ENCODE results near the gene BCOR.

Gene BCOR

DNA sequence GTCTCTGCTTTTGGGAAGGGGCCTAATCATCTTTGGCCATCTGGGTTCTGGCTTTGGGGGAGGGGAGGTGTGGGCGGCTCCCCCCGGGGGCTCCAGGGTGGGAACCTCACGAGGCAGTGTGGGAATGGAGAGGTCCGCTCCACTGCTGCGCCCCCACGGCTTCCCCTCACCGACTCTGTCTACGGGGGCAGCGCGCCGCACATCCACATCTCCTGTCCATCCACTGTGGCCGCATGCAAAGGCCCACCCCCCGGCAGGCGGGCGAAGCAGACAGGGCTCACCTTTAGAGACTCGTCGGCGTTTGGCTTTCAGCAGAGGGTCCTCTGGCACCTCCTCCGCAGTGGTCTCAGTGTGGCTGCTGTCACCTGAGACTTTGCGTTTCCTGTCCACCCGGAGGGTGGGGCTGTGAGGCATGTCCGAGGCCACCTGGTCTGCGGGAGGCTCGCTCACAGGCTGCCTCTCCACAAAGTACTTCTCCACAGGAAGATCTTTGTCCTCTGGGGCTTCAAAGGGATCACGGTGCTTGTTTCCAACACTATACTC lies 33.6 kb downstream of the BCOR start:
- H3K27ac ChIP-seq: no peak overlapping the region
- no peak for TF ChIP-seq ZFX (IDR thresholded peaks at IDR 0.05)

DNA sequence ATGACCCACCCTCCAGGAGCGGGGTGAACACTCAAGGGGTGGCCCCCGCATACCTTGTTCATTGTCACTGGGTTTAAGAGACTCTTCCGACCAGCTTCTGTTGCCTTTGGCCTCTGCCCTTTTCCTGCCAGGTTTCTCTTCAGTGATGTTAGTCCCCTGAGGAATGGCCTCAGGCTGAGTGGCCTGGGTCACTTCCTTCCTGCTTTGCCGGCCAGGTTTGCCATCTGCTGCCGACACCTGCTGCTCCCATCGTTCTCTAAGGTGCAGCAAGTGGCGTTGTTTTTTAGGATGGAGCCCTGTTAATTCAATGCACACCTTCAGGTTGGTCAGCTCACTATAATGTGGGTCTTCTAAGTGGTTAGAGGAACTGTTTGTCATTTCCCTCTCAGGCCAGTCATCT lies 34.2 kb downstream of the BCOR start:
- TF ChIP-seq, protein P1, sequence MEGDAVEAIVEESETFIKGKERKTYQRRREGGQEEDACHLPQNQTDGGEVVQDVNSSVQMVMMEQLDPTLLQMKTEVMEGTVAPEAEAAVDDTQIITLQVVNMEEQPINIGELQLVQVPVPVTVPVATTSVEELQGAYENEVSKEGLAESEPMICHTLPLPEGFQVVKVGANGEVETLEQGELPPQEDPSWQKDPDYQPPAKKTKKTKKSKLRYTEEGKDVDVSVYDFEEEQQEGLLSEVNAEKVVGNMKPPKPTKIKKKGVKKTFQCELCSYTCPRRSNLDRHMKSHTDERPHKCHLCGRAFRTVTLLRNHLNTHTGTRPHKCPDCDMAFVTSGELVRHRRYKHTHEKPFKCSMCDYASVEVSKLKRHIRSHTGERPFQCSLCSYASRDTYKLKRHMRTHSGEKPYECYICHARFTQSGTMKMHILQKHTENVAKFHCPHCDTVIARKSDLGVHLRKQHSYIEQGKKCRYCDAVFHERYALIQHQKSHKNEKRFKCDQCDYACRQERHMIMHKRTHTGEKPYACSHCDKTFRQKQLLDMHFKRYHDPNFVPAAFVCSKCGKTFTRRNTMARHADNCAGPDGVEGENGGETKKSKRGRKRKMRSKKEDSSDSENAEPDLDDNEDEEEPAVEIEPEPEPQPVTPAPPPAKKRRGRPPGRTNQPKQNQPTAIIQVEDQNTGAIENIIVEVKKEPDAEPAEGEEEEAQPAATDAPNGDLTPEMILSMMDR (conservative IDR thresholded peaks at IDR 0.05): no peak
- no peak for TF ChIP-seq ZFX (IDR thresholded peaks at IDR 0.05)
- H3K27ac ChIP-seq: no peak overlapping the region

DNA sequence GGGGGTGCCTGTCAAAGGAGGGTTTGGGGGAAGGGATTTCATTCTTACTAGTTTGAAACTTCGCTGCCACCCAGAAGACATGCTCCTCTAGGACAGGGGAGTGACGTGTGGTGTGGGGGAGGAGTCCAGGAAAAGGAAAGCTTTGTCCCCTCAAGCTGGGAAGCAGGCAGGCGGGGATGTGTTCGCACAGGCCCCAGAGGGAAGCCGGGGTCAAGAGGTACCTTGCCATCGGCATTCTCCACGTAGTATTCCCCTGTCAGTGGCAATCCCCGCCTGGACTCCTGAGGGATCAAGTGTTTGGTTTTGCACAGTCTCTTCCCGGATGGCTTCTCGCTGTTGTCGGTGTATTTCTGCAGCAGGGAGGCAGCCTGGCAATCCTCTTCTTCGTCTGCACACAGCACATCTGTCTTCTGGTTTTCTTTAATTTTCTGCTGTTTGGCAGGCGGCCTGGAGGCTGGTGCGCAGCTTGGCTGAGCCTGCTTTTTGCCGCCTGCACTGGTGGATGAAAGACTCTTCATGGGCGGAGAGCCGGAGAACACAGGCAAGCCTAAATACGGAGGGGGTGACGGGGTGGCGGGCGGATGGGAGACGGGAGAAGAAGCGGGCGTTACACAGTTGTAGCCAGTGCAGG lies 35.1 kb downstream of the BCOR start:
- no peak for TF ChIP-seq ZFX (IDR thresholded peaks at IDR 0.05)
- TF ChIP-seq, protein P1 (conservative IDR thresholded peaks at IDR 0.05): no peak
- no peak overlapping the region for H3K27ac ChIP-seq

DNA sequence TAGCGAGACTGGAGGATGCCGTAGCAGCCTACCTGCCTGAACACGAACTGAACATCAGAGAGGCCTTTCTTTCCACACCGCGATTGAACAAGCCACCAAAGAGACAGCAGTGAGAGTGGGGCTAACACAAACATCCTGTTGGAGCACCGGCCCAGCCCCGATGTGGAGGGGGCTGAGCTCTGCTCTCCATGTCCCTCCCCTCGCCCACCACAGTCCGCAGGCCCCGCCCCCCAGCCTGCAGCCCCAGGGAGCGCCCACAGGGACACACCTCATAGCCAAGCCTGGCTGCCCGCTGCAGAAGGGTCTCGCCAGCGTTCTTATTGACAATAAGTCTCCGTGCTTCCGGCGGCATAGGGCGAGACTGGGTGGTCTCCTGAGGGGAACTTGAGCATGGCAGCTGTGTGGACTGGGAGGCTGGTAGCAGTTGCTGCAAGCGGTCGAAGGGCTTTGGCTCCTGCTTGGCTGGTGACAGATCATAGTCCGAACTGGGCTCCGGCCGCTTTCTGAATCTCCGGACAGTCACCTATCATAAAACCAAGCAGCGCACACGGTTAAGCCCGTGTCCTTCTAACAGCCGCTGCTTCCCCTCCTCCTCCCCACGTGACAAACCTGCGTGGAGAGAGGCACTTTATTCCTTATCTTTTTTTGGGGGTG lies 35.8 kb downstream of the BCOR start:
- TF ChIP-seq, protein P1 (conservative IDR thresholded peaks at IDR 0.05): no peak
- no peak for TF ChIP-seq ZFX (IDR thresholded peaks at IDR 0.05)
- no peak overlapping the region for H3K27ac ChIP-seq

DNA sequence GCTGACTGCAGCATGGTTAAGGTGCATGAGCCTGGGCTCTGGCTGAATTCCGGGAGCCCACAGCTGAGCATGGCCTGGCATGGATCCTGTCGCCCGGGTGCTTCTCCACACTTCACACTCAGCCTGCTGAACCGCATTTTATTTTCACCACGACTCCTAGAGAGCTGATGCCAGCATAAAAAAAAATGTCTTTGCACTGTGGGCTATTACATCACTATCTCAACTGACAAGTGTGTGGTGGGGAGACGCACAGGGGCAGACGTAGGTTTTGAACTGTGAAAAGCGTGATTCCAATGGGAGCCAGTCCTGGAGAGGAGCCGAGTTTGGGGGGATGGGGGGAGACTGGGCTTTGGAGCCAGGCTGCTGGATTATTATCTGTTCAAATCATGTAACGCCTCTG lies 36.8 kb downstream of the BCOR start:
- no peak overlapping the region for H3K27ac ChIP-seq
- no peak for TF ChIP-seq ZFX (IDR thresholded peaks at IDR 0.05)
- TF ChIP-seq, protein P1 (conservative IDR thresholded peaks at IDR 0.05): no peak

DNA sequence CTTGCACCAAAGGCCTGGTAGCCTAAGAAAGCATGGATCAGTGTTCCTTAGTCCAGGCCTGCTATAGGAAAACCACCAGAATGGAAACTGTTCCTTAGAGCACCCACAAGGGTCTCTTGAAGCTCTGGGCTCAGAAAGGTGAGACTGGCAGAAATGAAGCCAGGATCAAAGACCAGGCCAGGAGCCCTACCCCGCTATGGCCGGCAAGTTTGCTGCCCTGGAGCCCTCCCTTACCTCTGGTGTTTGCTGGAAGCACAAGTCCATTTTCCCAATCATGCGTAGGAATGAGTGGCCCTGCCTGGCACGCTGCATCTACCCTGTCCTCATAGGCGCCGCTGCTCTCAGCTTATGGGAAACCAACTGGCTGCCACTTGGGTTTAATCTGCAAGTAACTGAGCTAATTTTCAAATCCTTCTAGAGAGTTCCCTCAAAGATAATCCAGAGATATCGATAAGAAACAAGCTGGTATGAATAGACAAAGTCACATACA lies 37.4 kb downstream of the BCOR start:
- TF ChIP-seq ZFX (IDR thresholded peaks at IDR 0.05): no peak
- TF ChIP-seq, protein P1 (conservative IDR thresholded peaks at IDR 0.05): no peak
- H3K27ac ChIP-seq: no peak overlapping the region

DNA sequence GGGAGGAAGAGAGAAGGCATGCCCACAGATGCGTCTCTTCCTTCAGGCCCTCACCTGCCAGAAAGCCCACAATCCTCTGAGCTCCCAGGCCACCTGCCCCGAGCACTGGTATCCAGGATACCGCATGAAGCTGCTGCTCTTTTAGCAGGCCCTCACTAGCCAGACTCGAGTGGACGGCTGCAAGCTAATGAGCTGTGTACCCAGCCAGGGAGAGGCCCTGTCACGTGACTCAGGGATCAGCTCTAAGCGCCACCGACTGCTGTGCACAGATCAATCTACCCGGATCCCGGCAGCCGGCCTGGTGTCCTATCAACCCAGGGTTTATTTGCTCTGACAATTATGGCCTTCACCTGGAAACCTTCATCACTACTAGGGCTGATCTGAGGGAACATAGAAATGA lies 39.0 kb downstream of the BCOR start:
- TF ChIP-seq ZFX (IDR thresholded peaks at IDR 0.05): no peak
- TF ChIP-seq, protein P1 (conservative IDR thresholded peaks at IDR 0.05): no peak
- H3K27ac ChIP-seq: no peak overlapping the region

Data from C4-2B (cell line).